K562 (cell line): ENCODE data around the gene SLAMF7. TPM values are rescaled to one million over a fixed set of nuclear protein-coding genes. Genes with fewer than 3 reads are reported as not detected.
A peak's percentile ranks its signal among the peaks of the same experiment; 100 is the strongest.

Experiments
- ATF1 ChIP-seq, 2 experiments: fragments of 450-650 bp in 1 of 2; IDR thresholded peaks; 2 replicates each; pipeline ENCODE4 v1.6.1; 2016; ENCODE audit warnings: missing compliant biosample characterization in 1 of 2, missing genetic modification characterization in 1 of 2
- CREM ChIP-seq: IDR thresholded peaks from 2 replicates; pipeline ENCODE4 v1.6.1; 2014; ENCODE audit warnings: antibody characterized with exemption, low read depth
- SMARCC2 ChIP-seq: fragments of 450-650 bp; IDR thresholded peaks from 2 replicates; pipeline ENCODE4 v1.6.1; 2017; ENCODE audit warnings: antibody characterized with exemption, moderate library complexity, mild to moderate bottlenecking, low read depth
- TEAD1 ChIP-seq, 2 experiments: fragments of 450-650 bp in 1 of 2; sonication (generic) in 1 of 2; formaldehyde crosslinking; IDR thresholded peaks; 2 replicates each; pipeline versions ENCODE4 v1.4.0 to v1.8.0; 2020 to 2022; ENCODE audit warnings: mild to moderate bottlenecking in 2 of 2, missing genetic modification reagents in 1 of 2
- ZKSCAN1 ChIP-seq: fragments of 150-350 bp; IDR thresholded peaks from 2 replicates; pipeline ENCODE4 v1.6.1; 2016; ENCODE audit warnings: low read depth, low read length
- ZNF12 ChIP-seq: sonication (generic); formaldehyde crosslinking; IDR thresholded peaks from 2 replicates; pipeline ENCODE4 v1.4.0; 2020; ENCODE audit warnings: mild to moderate bottlenecking, missing genetic modification reagents
- ZNF444 ChIP-seq: fragments of 250-450 bp; sonication (Bioruptor Pico); IDR thresholded peaks from 2 replicates; pipeline ENCODE4 v1.4.0; 2020; ENCODE audit warnings: mild to moderate bottlenecking, moderate library complexity
- ZNF830 ChIP-seq: fragments of 250-450 bp; sonication (Bioruptor Pico); IDR thresholded peaks from 2 replicates; pipeline ENCODE4 v1.5.0; 2021; ENCODE audit warnings: mild to moderate bottlenecking
- polyA plus RNA-seq, 8 experiments: library from polyadenylated mRNA; depleted of rRNA in 4 of 8; stranded (reverse) in 5 of 8; unstranded in 3 of 8; fragments of >200 nt; fragmentation: Nextera tagmentation in 2 of 8; fragmentation: Illumina TruSeq in 1 of 8; extraction: Ambion mirVana in 2 of 8; extraction: Trizol in 1 of 8; gene quantifications; 2 replicates each; pipeline versions ENCODE4 v1.2.1 to v1.2.3, GENCODE V29; 2011 to 2014; ENCODE audit warnings: inconsistent platforms in 1 of 8, missing spikeins in 1 of 8
- total RNA-seq, 7 experiments: library from RNA; depleted of rRNA in 6 of 7; stranded (reverse); fragments of >200 nt in 6 of 7; fragmentation: Illumina TruSeq in 2 of 7; extraction: Trizol in 2 of 7; gene quantifications; 2 replicates each; pipeline versions ENCODE4 v1.2.1 to v1.2.3, GENCODE V29; 2011 to 2021; ENCODE audit warnings: low replicate concordance in 1 of 7
- TF ChIP-seq, protein P1 (sequence below): sonication (generic); formaldehyde crosslinking; IDR thresholded peaks from 2 replicates; pipeline ENCODE4 v1.8.0; 2022; ENCODE audit warnings: missing genetic modification reagents, mild to moderate bottlenecking, moderate library complexity, borderline replicate concordance
- TF ChIP-seq, protein P2 (sequence below): IDR thresholded peaks from 3 replicates; pipeline ENCODE4 v1.6.1; 2011; ENCODE audit warnings: borderline replicate concordance, mild to moderate bottlenecking, moderate library complexity; ENCODE audit not compliant: insufficient read length; ENCODE audit errors: extremely low read depth
- TF ChIP-seq, protein P3 (sequence below): fragments of 200-400 bp; formaldehyde crosslinking; IDR thresholded peaks from 2 replicates; pipeline ENCODE4 v1.6.1; 2017; ENCODE audit warnings: mild to moderate bottlenecking, low read depth, low read length, moderate library complexity
- TF ChIP-seq, protein P4 (sequence below): fragments of 250-450 bp; sonication (Bioruptor Pico); IDR thresholded peaks from 2 replicates; pipeline ENCODE4 v1.8.0; 2021; ENCODE audit warnings: mild to moderate bottlenecking, moderate library complexity
- TF ChIP-seq, protein P5 (sequence below), 2 experiments: fragments of 450-650 bp in 1 of 2; IDR thresholded peaks; 2 replicates each; pipeline ENCODE4 v1.6.1; 2011 to 2017; ENCODE audit warnings: low read depth in 2 of 2, antibody characterized with exemption in 1 of 2, borderline replicate concordance in 1 of 2, low read length in 1 of 2, mild to moderate bottlenecking in 1 of 2, mixed read lengths in 1 of 2; ENCODE audit not compliant: control insufficient read depth in 1 of 2

SLAMF7 gene
- total and polyA plus RNA-seq, 9 of the 15 experiments (the other 6 are each of a cell fraction or from before 2014, with no cell fraction given) = 0.11 to 1.2 (median 0.22) TPM; not detected in 2

DNA sequence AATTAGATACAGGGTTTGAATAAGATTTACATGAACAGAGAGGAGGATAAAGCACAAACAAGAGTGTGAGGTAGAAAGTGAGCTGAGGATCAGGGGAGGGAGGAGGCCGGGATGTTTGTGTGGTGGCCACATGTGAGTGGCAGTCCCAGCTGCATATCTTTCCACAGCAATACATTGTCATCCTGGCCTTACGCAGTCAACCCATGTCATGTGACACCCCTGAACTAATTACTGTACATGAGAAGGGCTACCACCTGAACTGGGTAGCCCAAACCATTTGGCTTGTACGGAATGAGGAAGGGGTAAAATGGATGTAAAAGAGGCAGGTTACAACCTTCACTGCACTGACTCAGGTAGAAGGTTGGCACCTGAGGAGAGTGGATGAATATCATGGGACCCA is 4.2 kb downstream of the SLAMF7 start (continued):
- TF ChIP-seq ATF1 (CRISPR knock-in tag; IDR thresholded peaks at IDR 0.05) = no peak
- TF ChIP-seq ATF1 (tag; IDR thresholded peaks at IDR 0.05) = 0 out of 2 replicates have a peak, but pooled peaks have one; percentile 11
- TF ChIP-seq, protein P1, sequence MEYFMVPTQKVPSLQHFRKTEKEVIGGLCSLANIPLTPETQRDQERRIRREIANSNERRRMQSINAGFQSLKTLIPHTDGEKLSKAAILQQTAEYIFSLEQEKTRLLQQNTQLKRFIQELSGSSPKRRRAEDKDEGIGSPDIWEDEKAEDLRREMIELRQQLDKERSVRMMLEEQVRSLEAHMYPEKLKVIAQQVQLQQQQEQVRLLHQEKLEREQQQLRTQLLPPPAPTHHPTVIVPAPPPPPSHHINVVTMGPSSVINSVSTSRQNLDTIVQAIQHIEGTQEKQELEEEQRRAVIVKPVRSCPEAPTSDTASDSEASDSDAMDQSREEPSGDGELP (CRISPR knock-in tag) = 0 out of 2 replicates have a peak, but pooled peaks have one; percentile 14
- TF ChIP-seq, protein P2, sequence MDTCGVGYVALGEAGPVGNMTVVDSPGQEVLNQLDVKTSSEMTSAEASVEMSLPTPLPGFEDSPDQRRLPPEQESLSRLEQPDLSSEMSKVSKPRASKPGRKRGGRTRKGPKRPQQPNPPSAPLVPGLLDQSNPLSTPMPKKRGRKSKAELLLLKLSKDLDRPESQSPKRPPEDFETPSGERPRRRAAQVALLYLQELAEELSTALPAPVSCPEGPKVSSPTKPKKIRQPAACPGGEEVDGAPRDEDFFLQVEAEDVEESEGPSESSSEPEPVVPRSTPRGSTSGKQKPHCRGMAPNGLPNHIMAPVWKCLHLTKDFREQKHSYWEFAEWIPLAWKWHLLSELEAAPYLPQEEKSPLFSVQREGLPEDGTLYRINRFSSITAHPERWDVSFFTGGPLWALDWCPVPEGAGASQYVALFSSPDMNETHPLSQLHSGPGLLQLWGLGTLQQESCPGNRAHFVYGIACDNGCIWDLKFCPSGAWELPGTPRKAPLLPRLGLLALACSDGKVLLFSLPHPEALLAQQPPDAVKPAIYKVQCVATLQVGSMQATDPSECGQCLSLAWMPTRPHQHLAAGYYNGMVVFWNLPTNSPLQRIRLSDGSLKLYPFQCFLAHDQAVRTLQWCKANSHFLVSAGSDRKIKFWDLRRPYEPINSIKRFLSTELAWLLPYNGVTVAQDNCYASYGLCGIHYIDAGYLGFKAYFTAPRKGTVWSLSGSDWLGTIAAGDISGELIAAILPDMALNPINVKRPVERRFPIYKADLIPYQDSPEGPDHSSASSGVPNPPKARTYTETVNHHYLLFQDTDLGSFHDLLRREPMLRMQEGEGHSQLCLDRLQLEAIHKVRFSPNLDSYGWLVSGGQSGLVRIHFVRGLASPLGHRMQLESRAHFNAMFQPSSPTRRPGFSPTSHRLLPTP = no peak
- TF ChIP-seq, protein P3, sequence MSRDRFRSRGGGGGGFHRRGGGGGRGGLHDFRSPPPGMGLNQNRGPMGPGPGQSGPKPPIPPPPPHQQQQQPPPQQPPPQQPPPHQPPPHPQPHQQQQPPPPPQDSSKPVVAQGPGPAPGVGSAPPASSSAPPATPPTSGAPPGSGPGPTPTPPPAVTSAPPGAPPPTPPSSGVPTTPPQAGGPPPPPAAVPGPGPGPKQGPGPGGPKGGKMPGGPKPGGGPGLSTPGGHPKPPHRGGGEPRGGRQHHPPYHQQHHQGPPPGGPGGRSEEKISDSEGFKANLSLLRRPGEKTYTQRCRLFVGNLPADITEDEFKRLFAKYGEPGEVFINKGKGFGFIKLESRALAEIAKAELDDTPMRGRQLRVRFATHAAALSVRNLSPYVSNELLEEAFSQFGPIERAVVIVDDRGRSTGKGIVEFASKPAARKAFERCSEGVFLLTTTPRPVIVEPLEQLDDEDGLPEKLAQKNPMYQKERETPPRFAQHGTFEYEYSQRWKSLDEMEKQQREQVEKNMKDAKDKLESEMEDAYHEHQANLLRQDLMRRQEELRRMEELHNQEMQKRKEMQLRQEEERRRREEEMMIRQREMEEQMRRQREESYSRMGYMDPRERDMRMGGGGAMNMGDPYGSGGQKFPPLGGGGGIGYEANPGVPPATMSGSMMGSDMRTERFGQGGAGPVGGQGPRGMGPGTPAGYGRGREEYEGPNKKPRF = no peak
- TF ChIP-seq, protein P4, sequence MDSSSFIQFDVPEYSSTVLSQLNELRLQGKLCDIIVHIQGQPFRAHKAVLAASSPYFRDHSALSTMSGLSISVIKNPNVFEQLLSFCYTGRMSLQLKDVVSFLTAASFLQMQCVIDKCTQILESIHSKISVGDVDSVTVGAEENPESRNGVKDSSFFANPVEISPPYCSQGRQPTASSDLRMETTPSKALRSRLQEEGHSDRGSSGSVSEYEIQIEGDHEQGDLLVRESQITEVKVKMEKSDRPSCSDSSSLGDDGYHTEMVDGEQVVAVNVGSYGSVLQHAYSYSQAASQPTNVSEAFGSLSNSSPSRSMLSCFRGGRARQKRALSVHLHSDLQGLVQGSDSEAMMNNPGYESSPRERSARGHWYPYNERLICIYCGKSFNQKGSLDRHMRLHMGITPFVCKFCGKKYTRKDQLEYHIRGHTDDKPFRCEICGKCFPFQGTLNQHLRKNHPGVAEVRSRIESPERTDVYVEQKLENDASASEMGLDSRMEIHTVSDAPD = no peak
- TF ChIP-seq SMARCC2 = no peak
- TF ChIP-seq CREM = peak; percentile 9; the same call in 1 of the 2 replicates
- TF ChIP-seq ZKSCAN1 = no peak
- TF ChIP-seq, protein P5, sequence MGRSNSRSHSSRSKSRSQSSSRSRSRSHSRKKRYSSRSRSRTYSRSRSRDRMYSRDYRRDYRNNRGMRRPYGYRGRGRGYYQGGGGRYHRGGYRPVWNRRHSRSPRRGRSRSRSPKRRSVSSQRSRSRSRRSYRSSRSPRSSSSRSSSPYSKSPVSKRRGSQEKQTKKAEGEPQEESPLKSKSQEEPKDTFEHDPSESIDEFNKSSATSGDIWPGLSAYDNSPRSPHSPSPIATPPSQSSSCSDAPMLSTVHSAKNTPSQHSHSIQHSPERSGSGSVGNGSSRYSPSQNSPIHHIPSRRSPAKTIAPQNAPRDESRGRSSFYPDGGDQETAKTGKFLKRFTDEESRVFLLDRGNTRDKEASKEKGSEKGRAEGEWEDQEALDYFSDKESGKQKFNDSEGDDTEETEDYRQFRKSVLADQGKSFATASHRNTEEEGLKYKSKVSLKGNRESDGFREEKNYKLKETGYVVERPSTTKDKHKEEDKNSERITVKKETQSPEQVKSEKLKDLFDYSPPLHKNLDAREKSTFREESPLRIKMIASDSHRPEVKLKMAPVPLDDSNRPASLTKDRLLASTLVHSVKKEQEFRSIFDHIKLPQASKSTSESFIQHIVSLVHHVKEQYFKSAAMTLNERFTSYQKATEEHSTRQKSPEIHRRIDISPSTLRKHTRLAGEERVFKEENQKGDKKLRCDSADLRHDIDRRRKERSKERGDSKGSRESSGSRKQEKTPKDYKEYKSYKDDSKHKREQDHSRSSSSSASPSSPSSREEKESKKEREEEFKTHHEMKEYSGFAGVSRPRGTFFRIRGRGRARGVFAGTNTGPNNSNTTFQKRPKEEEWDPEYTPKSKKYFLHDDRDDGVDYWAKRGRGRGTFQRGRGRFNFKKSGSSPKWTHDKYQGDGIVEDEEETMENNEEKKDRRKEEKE (IDR thresholded peaks at IDR 0.05; ENCODE audit: borderline replicate concordance in 1 of 2, control insufficient read depth in 1 of 2, low read depth in 2 of 2, low read length in 1 of 2) = no peak
- TF ChIP-seq ZNF12 (CRISPR knock-in tag) = no peak
- 0 out of 4 replicates have a peak, but pooled peaks of 1 of the 2 experiments have one; percentile 6 for TF ChIP-seq TEAD1 (CRISPR knock-in tag; IDR thresholded peaks at IDR 0.05)
- no peak for TF ChIP-seq ZNF830 (CRISPR knock-in tag)
- no peak for TF ChIP-seq ZNF444 (CRISPR knock-in tag)
